ENCODE measurements around the gene GTF3C1.

GRCh38 chr16:27596411-27596810, 46.7 kb upstream of the GTF3C1 start:
- TF ChIP-seq, protein P1, sequence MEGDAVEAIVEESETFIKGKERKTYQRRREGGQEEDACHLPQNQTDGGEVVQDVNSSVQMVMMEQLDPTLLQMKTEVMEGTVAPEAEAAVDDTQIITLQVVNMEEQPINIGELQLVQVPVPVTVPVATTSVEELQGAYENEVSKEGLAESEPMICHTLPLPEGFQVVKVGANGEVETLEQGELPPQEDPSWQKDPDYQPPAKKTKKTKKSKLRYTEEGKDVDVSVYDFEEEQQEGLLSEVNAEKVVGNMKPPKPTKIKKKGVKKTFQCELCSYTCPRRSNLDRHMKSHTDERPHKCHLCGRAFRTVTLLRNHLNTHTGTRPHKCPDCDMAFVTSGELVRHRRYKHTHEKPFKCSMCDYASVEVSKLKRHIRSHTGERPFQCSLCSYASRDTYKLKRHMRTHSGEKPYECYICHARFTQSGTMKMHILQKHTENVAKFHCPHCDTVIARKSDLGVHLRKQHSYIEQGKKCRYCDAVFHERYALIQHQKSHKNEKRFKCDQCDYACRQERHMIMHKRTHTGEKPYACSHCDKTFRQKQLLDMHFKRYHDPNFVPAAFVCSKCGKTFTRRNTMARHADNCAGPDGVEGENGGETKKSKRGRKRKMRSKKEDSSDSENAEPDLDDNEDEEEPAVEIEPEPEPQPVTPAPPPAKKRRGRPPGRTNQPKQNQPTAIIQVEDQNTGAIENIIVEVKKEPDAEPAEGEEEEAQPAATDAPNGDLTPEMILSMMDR (IDR thresholded peaks at IDR 0.05): no peak
- TF ChIP-seq POLR2AphosphoS5 (IDR thresholded peaks at IDR 0.05; ENCODE audit: low read depth, low read length): no peak

Measured in Panc1 (cell line).